Measurements from ENCODE around the gene TEKT2.
A peak's percentile ranks its signal among the peaks of the same experiment; 100 is the strongest.

The TEKT2 gene

GRCh38 chr1:36087233-36088123 lies 3.6 kb downstream of the TEKT2 start:
- DNase-seq (ENCODE audit: low spot score) (no peak), FAIRE-seq (no peak)

- DNase-seq (ENCODE audit: low spot score) = no peak
- no peak for FAIRE-seq
Measured at GRCh38 chr1:36088265-36088576, 4.3 kb downstream of the TEKT2 start.

- DNase-seq (ENCODE audit: low spot score) = peak; percentile 75
- FAIRE-seq = no peak
Measured at GRCh38 chr1:36088577-36089392, 4.9 kb downstream of the TEKT2 start, which contains the start of gene ADPRS. Gene ADPRS, plus strand, starts transcription at chr1:36088892. Its CDS starts 13 bp downstream, at chr1:36088905.

GRCh38 chr1:36089393-36090121 lies 5.7 kb downstream of the TEKT2 start:
- FAIRE-seq (no peak), DNase-seq (ENCODE audit: low spot score) (peak; percentile 45)

GRCh38 chr1:36091141-36091540 lies 7.2 kb downstream of the TEKT2 start:
- FAIRE-seq = no peak
- DNase-seq (ENCODE audit: low spot score) = no peak

GRCh38 chr1:36091698-36092097 lies 7.8 kb downstream of the TEKT2 start:
- no peak for DNase-seq (ENCODE audit: low spot score)
- no peak for FAIRE-seq

GRCh38 chr1:36092166-36092797 lies 8.4 kb downstream of the TEKT2 start:
- FAIRE-seq (no peak), DNase-seq (ENCODE audit: low spot score) (no peak)

- FAIRE-seq (no peak), DNase-seq (ENCODE audit: low spot score) (no peak)
Measured at GRCh38 chr1:36092798-36093185, 8.9 kb downstream of the TEKT2 start.

GRCh38 chr1:36093226-36093625 lies 9.3 kb downstream of the TEKT2 start:
- no peak for DNase-seq (ENCODE audit: low spot score)
- FAIRE-seq = no peak

- FAIRE-seq (no peak), DNase-seq (ENCODE audit: low spot score) (no peak)
Measured at GRCh38 chr1:36093929-36094328, 10.0 kb downstream of the TEKT2 start.

GRCh38 chr1:36094621-36095061 lies 10.7 kb downstream of the TEKT2 start:
- FAIRE-seq = no peak
- DNase-seq (ENCODE audit: low spot score) = no peak

- no peak for FAIRE-seq
- no peak for DNase-seq (ENCODE audit: low spot score)
Measured at GRCh38 chr1:36095760-36096405, 12.0 kb downstream of the TEKT2 start.

- FAIRE-seq (no peak), DNase-seq (ENCODE audit: low spot score) (peak; percentile 13)
Measured at GRCh38 chr1:36096500-36097432, 12.9 kb downstream of the TEKT2 start.

- no peak for FAIRE-seq
Measured at GRCh38 chr1:36097693-36098585, 14.0 kb downstream of the TEKT2 start.

GRCh38 chr1:36098650-36099365 lies 14.9 kb downstream of the TEKT2 start:
- no peak for FAIRE-seq
- no peak for DNase-seq (ENCODE audit: low spot score)

More at GRCh38 chr1:36097693-36098585, 14.0 kb downstream of the TEKT2 start:
- no peak for DNase-seq (ENCODE audit: low spot score)

- DNase-seq (ENCODE audit: low spot score) = peak; percentile 53
- no peak for FAIRE-seq
Measured at GRCh38 chr1:36099681-36100341, 15.9 kb downstream of the TEKT2 start.

- no peak for FAIRE-seq
Measured at GRCh38 chr1:36100376-36100775, 16.5 kb downstream of the TEKT2 start.

More at GRCh38 chr1:36100376-36100775, 16.5 kb downstream of the TEKT2 start:
- no peak for DNase-seq (ENCODE audit: low spot score)

All from RCC 7860 (cell line).